GM18870 (cell line): ENCODE data around the gene CCT6A.
"Not testable (repeated sequence)": the region's sequence is repeated elsewhere in the genome, so short reads cannot be mapped to it uniquely, and the experiment has no call there.

Experiments
- ATAC-seq: cut with Tn5 transposase; IDR thresholded peaks from one replicate; pipeline ENCODE4 v1.9.1; 2021; ENCODE audit warnings: moderate library complexity; ENCODE audit not compliant: unreplicated experiment

Gene CCT6A

GRCh38 chr7:56051339-56052191 lies at the start of gene CCT6A, which contains the start of gene PSPH:
TSS of gene CCT6A (plus strand) at chr7:56051765. CDS start at chr7:56051849, 84 bp downstream.
TSS of gene PSPH (minus strand) at chr7:56051444. CDS start at chr7:56021212, 30,232 bp downstream.
- ATAC-seq: peak; percentile 89

- ATAC-seq: no peak
These were observed 47.8 kb upstream of the CCT6A start for GRCh38 chr7:56003749-56004148.

- ATAC-seq: no peak
These were observed 44.4 kb upstream of the CCT6A start for GRCh38 chr7:56007167-56007652.

GRCh38 chr7:56007891-56008290 lies 43.7 kb upstream of the CCT6A start:
- no peak for ATAC-seq

GRCh38 chr7:56009695-56010094 lies 41.9 kb upstream of the CCT6A start:
- ATAC-seq: no peak

- ATAC-seq: not testable (repeated sequence)
These were observed 34.5 kb upstream of the CCT6A start for GRCh38 chr7:56017015-56017414.

- no peak for ATAC-seq
These were observed 32.1 kb upstream of the CCT6A start for GRCh38 chr7:56019501-56019900.

GRCh38 chr7:56023500-56023899 lies 28.1 kb upstream of the CCT6A start:
- no peak for ATAC-seq

- ATAC-seq: no peak
These were observed 25.0 kb upstream of the CCT6A start for GRCh38 chr7:56026538-56026937.

- ATAC-seq: no peak
These were observed 22.5 kb upstream of the CCT6A start for GRCh38 chr7:56028942-56029630.

GRCh38 chr7:56030340-56030739 lies 21.2 kb upstream of the CCT6A start:
- ATAC-seq: no peak

GRCh38 chr7:56031556-56031955 lies 20.0 kb upstream of the CCT6A start:
- not testable (repeated sequence) for ATAC-seq

- not testable (repeated sequence) for ATAC-seq
These were observed 19.0 kb upstream of the CCT6A start for GRCh38 chr7:56032578-56032977.

GRCh38 chr7:56033671-56034432 lies 17.7 kb upstream of the CCT6A start:
- peak; percentile 91 for ATAC-seq

- no peak for ATAC-seq
These were observed 10.8 kb upstream of the CCT6A start for GRCh38 chr7:56040730-56041129.

- not testable (repeated sequence) for ATAC-seq
These were observed 5.8 kb upstream of the CCT6A start for GRCh38 chr7:56045758-56046157.

GRCh38 chr7:56046721-56047445 lies 4.7 kb upstream of the CCT6A start:
- ATAC-seq: no peak

- ATAC-seq: not testable (repeated sequence)
These were observed 4.0 kb upstream of the CCT6A start for GRCh38 chr7:56047446-56048116.

- ATAC-seq: no peak
These were observed 3.3 kb upstream of the CCT6A start for GRCh38 chr7:56048245-56048644.

- ATAC-seq: not testable (repeated sequence)
These were observed 2.8 kb upstream of the CCT6A start for GRCh38 chr7:56048763-56049162.
